HG02763 (cell line): Measurements from ENCODE around the gene TRPV2.
"Not testable (repeated sequence)": the region's sequence is repeated elsewhere in the genome, so short reads cannot be mapped to it uniquely, and the experiment has no call there.

Experiments used
- ATAC-seq: cut with Tn5 transposase; IDR thresholded peaks from one replicate; pipeline ENCODE4 v1.9.1; 2021; ENCODE audit warnings: mild to moderate bottlenecking, moderate library complexity; ENCODE audit not compliant: unreplicated experiment

The TRPV2 gene, protein sequence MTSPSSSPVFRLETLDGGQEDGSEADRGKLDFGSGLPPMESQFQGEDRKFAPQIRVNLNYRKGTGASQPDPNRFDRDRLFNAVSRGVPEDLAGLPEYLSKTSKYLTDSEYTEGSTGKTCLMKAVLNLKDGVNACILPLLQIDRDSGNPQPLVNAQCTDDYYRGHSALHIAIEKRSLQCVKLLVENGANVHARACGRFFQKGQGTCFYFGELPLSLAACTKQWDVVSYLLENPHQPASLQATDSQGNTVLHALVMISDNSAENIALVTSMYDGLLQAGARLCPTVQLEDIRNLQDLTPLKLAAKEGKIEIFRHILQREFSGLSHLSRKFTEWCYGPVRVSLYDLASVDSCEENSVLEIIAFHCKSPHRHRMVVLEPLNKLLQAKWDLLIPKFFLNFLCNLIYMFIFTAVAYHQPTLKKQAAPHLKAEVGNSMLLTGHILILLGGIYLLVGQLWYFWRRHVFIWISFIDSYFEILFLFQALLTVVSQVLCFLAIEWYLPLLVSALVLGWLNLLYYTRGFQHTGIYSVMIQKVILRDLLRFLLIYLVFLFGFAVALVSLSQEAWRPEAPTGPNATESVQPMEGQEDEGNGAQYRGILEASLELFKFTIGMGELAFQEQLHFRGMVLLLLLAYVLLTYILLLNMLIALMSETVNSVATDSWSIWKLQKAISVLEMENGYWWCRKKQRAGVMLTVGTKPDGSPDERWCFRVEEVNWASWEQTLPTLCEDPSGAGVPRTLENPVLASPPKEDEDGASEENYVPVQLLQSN

GRCh38 chr17:16415031-16415924, at the start of gene TRPV2:
Gene TRPV2, plus strand, starts transcription at chr17:16415571. Its CDS starts 2,098 bp downstream, at chr17:16417669.
- peak; percentile 34 for ATAC-seq

GRCh38 chr17:16371742-16372141, 43.6 kb upstream of the TRPV2 start:
- ATAC-seq = no peak

- ATAC-seq = no peak
Observed at GRCh38 chr17:16374146-16374938, 41.0 kb upstream of the TRPV2 start.

- ATAC-seq = no peak
Observed at GRCh38 chr17:16377941-16378341, 37.4 kb upstream of the TRPV2 start.

- no peak for ATAC-seq
Observed at GRCh38 chr17:16378636-16379282, 36.6 kb upstream of the TRPV2 start.

DNA sequence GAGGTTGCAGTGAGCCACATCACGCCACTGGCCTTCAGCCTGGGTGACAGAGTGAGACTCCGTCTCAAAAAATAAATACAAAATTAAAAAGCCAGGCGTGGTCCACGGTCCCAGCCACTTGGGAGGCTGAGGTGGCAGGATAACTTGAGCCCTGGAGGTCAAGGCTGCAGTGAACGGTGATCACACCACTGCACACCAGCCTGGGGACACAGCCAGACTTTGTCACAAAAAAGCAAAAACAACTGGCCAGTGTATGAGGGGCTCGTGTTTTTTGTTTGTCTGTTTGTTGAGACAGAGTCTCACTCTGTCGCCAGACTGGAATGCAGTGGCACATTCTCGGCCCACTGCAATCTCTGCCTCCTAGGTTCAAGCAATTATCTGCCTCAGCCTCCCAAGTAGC, 35.7 kb upstream of the TRPV2 start:
- ATAC-seq = no peak

GRCh38 chr17:16380640-16381495, 34.5 kb upstream of the TRPV2 start, which contains the start of gene UBB:
Gene UBB, plus strand, starts transcription at chr17:16381091. Its CDS starts 817 bp downstream, at chr17:16381908.
- ATAC-seq = peak; percentile 92

GRCh38 chr17:16381496-16381820, 33.9 kb upstream of the TRPV2 start:
- no peak for ATAC-seq

DNA sequence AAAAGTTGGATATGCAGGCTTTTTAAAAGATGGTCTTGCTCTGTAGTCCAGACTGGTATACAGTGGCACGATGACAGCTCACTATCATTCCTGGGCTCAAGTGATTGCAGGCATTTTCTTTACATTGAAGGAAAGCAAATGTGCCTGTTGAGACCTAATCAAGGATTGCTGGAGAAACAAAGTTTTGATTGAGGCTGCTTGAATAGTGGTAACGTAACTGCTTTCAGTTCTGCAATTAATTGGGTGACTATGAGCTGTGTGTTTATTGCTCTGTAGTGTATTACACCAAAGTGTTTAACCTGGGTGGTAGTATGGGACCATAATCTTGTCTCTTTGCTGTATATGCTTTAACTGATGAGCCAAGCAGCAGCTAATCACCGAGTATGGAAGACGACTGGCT, 32.2 kb upstream of the TRPV2 start:
- no peak for ATAC-seq

- ATAC-seq = no peak
Observed at GRCh38 chr17:16383772-16384287, 31.5 kb upstream of the TRPV2 start.

- no peak for ATAC-seq
Observed at GRCh38 chr17:16384557-16384956, 30.8 kb upstream of the TRPV2 start.

DNA sequence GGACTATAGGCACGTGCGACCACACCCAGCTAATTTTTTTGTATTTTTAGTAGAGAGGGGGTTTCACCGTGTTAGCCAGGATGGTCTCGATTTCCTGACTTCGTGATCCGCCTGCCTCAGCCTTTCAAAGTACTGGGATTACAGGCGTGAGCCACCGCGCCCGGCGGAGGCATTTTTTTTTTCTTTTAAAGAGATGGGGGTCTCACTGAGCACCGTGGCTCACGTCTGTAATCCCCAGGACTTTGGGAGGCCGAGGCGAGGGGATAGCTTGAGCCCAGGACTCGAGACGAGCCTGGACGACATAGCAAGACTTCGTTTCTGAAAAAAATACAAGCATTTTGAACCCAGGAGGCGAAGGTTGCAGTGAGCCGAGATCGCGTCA, 29.3 kb upstream of the TRPV2 start:
- ATAC-seq = not testable (repeated sequence)

GRCh38 chr17:16391451-16391850, 23.9 kb upstream of the TRPV2 start:
- no peak for ATAC-seq

DNA sequence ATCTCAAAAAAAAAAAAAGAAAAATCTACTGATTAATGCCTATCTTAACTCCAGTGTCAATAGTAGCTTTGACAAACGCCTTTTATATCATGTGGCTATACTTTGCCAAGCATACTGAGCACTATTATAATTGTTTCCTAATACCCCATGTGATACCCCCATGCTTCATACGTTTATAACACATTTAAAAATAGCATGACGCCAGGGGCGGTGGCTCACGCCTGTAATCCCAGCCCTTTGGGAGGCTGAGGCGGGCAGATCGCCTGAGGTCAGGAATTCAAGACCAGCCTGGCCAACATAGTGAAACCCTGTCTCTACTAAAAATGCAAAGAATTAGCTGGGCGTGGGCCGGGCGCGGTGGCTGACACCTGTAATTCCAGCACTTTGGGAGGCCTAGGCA, 22.9 kb upstream of the TRPV2 start:
- not testable (repeated sequence) for ATAC-seq

DNA sequence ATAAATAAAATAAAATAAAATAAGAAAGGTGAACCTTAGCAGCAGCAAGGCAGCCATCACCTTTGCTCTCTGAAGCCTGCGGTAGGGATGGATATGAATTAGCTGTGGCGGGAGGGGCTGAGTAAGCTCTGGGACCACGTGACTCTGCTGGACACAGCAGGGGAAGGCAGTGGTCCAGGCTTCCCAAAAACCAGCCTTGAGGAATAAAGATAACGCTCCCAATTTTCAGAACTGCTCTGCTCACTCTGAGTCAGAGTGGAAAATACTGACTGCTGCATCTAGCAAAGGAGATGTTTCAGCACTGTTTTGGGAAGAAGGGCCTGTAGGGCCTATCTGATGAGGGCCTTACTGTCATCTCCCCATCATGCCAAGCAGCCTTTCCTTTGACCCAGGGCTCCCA, 19.5 kb upstream of the TRPV2 start:
- not testable (repeated sequence) for ATAC-seq

- ATAC-seq = not testable (repeated sequence)
Observed at GRCh38 chr17:16396693-16397092, 18.7 kb upstream of the TRPV2 start.

DNA sequence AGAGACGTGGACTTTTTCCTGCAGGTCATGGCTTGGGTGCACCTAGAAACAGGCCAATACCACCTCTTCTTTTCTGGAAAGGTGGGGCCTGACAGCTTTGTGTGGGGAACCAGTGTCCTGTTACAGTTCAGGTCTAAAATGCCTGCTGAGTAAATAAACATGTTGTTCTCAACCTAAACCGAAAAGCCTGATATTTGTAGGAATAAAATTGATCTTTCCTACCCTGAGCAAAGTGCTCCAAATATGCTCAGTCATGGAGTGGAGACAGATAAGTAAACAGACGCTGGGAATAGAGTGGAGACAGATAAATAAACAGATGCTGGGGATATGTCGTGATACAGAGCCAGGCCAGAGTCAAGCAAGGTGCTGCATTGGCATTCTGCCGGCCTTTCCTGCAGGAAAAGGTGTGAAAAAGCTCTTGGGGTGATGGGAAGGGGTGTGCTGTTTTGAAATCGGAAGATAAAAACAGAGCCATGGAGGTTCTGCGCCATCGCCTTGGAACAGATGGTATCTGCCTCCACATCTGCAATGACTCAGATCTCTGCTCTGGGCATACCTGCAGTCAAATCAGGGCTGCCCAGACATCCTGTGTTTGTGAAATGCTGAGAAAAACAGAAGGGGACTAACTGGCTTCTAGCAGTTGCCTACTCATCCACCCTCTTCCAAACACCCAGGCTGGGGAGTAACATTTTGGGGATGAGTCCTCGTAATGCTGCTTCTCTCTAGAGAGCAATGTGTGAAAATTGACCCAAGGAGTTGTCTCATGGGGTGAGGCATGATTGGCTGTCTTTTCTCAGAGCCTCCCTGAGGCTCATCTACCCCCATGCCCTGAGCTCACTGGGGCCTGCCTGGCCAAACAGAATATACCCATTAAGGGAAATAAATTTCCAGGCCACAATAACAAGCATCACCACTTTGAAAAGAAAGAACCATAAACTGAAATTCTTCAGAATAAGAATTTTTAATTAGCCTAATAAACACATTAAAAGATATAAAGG, 16.8 kb upstream of the TRPV2 start:
- peak; percentile 84 for ATAC-seq
